Measurements from ENCODE around the gene CLK2. TPM values are rescaled to one million over a fixed set of nuclear protein-coding genes. Genes with fewer than 3 reads are reported as not detected.
"Not testable (repeated sequence)": the region's sequence is repeated elsewhere in the genome, so short reads cannot be mapped to it uniquely, and the experiment has no call there.

The CLK2 gene
- total RNA-seq, 2 experiments from 2014 or later: 48.1 to 49.8 TPM

- H3K4me3 ChIP-seq (ENCODE audit: low read length): no peak overlapping the region
- no peak for TF ChIP-seq CTCF (IDR thresholded peaks at IDR 0.05)
- H3K4me1 ChIP-seq (ENCODE audit: insufficient read depth, low read length): peaks cover 46% of the 10 kb centered on the region
- no peak for ATAC-seq (ENCODE audit: poor library complexity)
- peaks cover 17% of the 10 kb centered on the region for H3K36me3 ChIP-seq (ENCODE audit: insufficient read depth, low read length)
- no peak overlapping the region for H3K27ac ChIP-seq (ENCODE audit: low read depth in 1 of 2, low read length in 2 of 2)
- intact Hi-C loops (cut with DNase I, micrococcal nuclease): loop anchor here in 1 of 2 experiments (2.0 to 5.0 kb wide), 3 partner anchors 13 to 65 kb away; partner anchors contain the start of genes MTX1 and THBS3
- H3K9me3 ChIP-seq (ENCODE audit: control insufficient read depth in 1 of 2, insufficient read depth in 1 of 2, low read length in 2 of 2): no peaks in the 10 kb centered on the region
- CTCF ChIA-PET: interaction anchor here (1.4 to 1.9 kb wide), 3 partner anchors 8 to 81 kb away, joined by 3 to 13 read pairs (median 6); no protein-coding TSS in a partner anchor
- H3K27me3 Mint-ChIP-seq: peaks cover 5% of the 10 kb centered on the region
- H3K4me1 Mint-ChIP-seq (ENCODE audit: low read depth): peaks cover 51% of the 10 kb centered on the region
- no peaks in the 10 kb centered on the region for H3K27me3 ChIP-seq (ENCODE audit: control insufficient read depth in 1 of 2, insufficient read depth in 2 of 2, low read length in 2 of 2)
- H3K36me3 Mint-ChIP-seq (ENCODE audit: low read depth): peaks cover 24% of the 10 kb centered on the region
- POLR2A ChIA-PET: interaction anchor here (0.7 to 1.6 kb wide), 4 partner anchors 20 to 342 kb away, joined by 3 to 6 read pairs (median 3); partner anchors contain the start of genes MTX1, SCAMP3 and THBS3
- peak overlapping the region; percentile 83 for H3K4me3 Mint-ChIP-seq
- peak overlapping the region; percentile 96 for H3K27ac Mint-ChIP-seq
- peak in 2 of 14 experiments; percentile 51 to 64 for DNase-seq
- no peaks in the 10 kb centered on the region for H3K9me3 Mint-ChIP-seq
Observed at GRCh38 chr1:155241841-155242264, 31.5 kb downstream of the CLK2 start.

GRCh38 chr1:155241069-155241679, 32.1 kb downstream of the CLK2 start:
- intact Hi-C loops (cut with DNase I, micrococcal nuclease): loop anchor here in 1 of 2 experiments (5.0 kb wide), 2 partner anchors 34 to 64 kb away; partner anchors contain the start of genes MTX1 and THBS3
- peaks cover 51% of the 10 kb centered on the region for H3K4me1 Mint-ChIP-seq (ENCODE audit: low read depth)
- peak; percentile 31 to 87 (median 54) for DNase-seq
- ChIA-PET CTCF (interaction anchor here (1.1 to 1.9 kb wide), 4 partner anchors 9 to 82 kb away, joined by 3 to 13 read pairs (median 5); no protein-coding TSS in a partner anchor), POLR2A (interaction anchor here (0.9 to 1.8 kb wide), 6 partner anchors 14 to 82 kb away, joined by 3 to 6 read pairs (median 4); partner anchors contain the start of genes KRTCAP2, MTX1, SCAMP3 and THBS3)
- Histone ChIP-seq H3K4me3 (ENCODE audit: low read length) (peak overlapping the region; percentile 59), H3K4me1 (ENCODE audit: insufficient read depth, low read length) (peaks cover 51% of the 10 kb centered on the region), H3K27ac (ENCODE audit: low read depth in 1 of 2, low read length in 2 of 2) (no peak overlapping the region), H3K36me3 (ENCODE audit: insufficient read depth, low read length) (peaks cover 24% of the 10 kb centered on the region), H3K9me3 (ENCODE audit: control insufficient read depth in 1 of 2, insufficient read depth in 1 of 2, low read length in 2 of 2) (no peaks in the 10 kb centered on the region), H3K27me3 (ENCODE audit: control insufficient read depth in 1 of 2, insufficient read depth in 2 of 2, low read length in 2 of 2) (no peaks in the 10 kb centered on the region)
- TF ChIP-seq CTCF (IDR thresholded peaks at IDR 0.05): no peak
- peak overlapping the region; percentile 83 for H3K4me3 Mint-ChIP-seq
- H3K27me3 Mint-ChIP-seq: peaks cover 5% of the 10 kb centered on the region
- H3K9me3 Mint-ChIP-seq: no peaks in the 10 kb centered on the region
- peak overlapping the region; percentile 80 for H3K27ac Mint-ChIP-seq
- ATAC-seq (ENCODE audit: poor library complexity): peak; percentile 23
- peaks cover 31% of the 10 kb centered on the region for H3K36me3 Mint-ChIP-seq (ENCODE audit: low read depth)

- Mint-ChIP-seq H3K9me3 (no peaks in the 10 kb centered on the region), H3K27ac (peak overlapping the region; percentile 17)
- TF ChIP-seq CTCF (IDR thresholded peaks at IDR 0.05): no peak
Observed at GRCh38 chr1:155236451-155236850, 36.9 kb downstream of the CLK2 start.

GRCh38 chr1:155235375-155235774, 37.9 kb downstream of the CLK2 start:
- H3K9me3 Mint-ChIP-seq; H3K4me1 Mint-ChIP-seq (ENCODE audit: low read depth); H3K4me3 Mint-ChIP-seq; H3K27me3 ChIP-seq (ENCODE audit: control insufficient read depth in 1 of 2, insufficient read depth in 2 of 2, low read length in 2 of 2); H3K27ac ChIP-seq (ENCODE audit: low read depth in 1 of 2, low read length in 2 of 2); intact Hi-C loops (cut with DNase I, micrococcal nuclease); H3K27me3 Mint-ChIP-seq; POLR2A ChIA-PET; CTCF ChIA-PET; H3K9me3 ChIP-seq (ENCODE audit: control insufficient read depth in 1 of 2, insufficient read depth in 1 of 2, low read length in 2 of 2); H3K4me3 ChIP-seq (ENCODE audit: low read length): not testable (repeated sequence)
- H3K4me1 ChIP-seq (ENCODE audit: insufficient read depth, low read length): peaks cover 19% of the 10 kb centered on the region
- Mint-ChIP-seq H3K27ac (peak overlapping the region; percentile 26), H3K36me3 (ENCODE audit: low read depth) (peaks cover 29% of the 10 kb centered on the region)
- peaks cover 30% of the 10 kb centered on the region for H3K36me3 ChIP-seq (ENCODE audit: insufficient read depth, low read length)
- DNase-seq: peak in 1 of 14 experiments; percentile 59
- peak; percentile 51 for ATAC-seq (ENCODE audit: poor library complexity)

More at GRCh38 chr1:155236451-155236850, 36.9 kb downstream of the CLK2 start:
- intact Hi-C loops (cut with DNase I, micrococcal nuclease): no loop called here
- peaks cover 33% of the 10 kb centered on the region for H3K36me3 Mint-ChIP-seq (ENCODE audit: low read depth)
- ChIA-PET CTCF (no interaction called here), POLR2A (no interaction called here)
- no peak for ATAC-seq (ENCODE audit: poor library complexity)
- no peaks in the 10 kb centered on the region for H3K27me3 ChIP-seq (ENCODE audit: control insufficient read depth in 1 of 2, insufficient read depth in 2 of 2, low read length in 2 of 2)
- DNase-seq: no peak
- H3K4me3 Mint-ChIP-seq: peak overlapping the region; percentile 15
- H3K9me3 ChIP-seq (ENCODE audit: control insufficient read depth in 1 of 2, insufficient read depth in 1 of 2, low read length in 2 of 2): no peaks in the 10 kb centered on the region
- H3K4me3 ChIP-seq (ENCODE audit: low read length): no peak overlapping the region
- peaks cover 30% of the 10 kb centered on the region for H3K36me3 ChIP-seq (ENCODE audit: insufficient read depth, low read length)
- H3K4me1 Mint-ChIP-seq (ENCODE audit: low read depth): peaks cover 20% of the 10 kb centered on the region
- H3K27ac ChIP-seq (ENCODE audit: low read depth in 1 of 2, low read length in 2 of 2): no peak overlapping the region
- no peaks in the 10 kb centered on the region for H3K27me3 Mint-ChIP-seq
- peaks cover 30% of the 10 kb centered on the region for H3K4me1 ChIP-seq (ENCODE audit: insufficient read depth, low read length)

- H3K27me3 Mint-ChIP-seq; CTCF ChIA-PET; H3K27ac ChIP-seq (ENCODE audit: low read depth in 1 of 2, low read length in 2 of 2); POLR2A ChIA-PET; ATAC-seq (ENCODE audit: poor library complexity); H3K27ac Mint-ChIP-seq; H3K4me3 ChIP-seq (ENCODE audit: low read length); H3K4me1 Mint-ChIP-seq (ENCODE audit: low read depth); H3K27me3 ChIP-seq (ENCODE audit: control insufficient read depth in 1 of 2, insufficient read depth in 2 of 2, low read length in 2 of 2); H3K9me3 Mint-ChIP-seq; intact Hi-C loops (cut with DNase I, micrococcal nuclease); H3K4me3 Mint-ChIP-seq; H3K9me3 ChIP-seq (ENCODE audit: control insufficient read depth in 1 of 2, insufficient read depth in 1 of 2, low read length in 2 of 2); DNase-seq: not testable (repeated sequence)
- Histone ChIP-seq H3K36me3 (ENCODE audit: insufficient read depth, low read length) (peaks cover 20% of the 10 kb centered on the region), H3K4me1 (ENCODE audit: insufficient read depth, low read length) (peaks cover 15% of the 10 kb centered on the region)
- peaks cover 19% of the 10 kb centered on the region for H3K36me3 Mint-ChIP-seq (ENCODE audit: low read depth)
Observed at GRCh38 chr1:155233502-155233901, 39.8 kb downstream of the CLK2 start.

All from CD4-positive, alpha-beta T cell (primary cell).